ENCODE results near the gene HECTD4.

The HECTD4 gene

DNA sequence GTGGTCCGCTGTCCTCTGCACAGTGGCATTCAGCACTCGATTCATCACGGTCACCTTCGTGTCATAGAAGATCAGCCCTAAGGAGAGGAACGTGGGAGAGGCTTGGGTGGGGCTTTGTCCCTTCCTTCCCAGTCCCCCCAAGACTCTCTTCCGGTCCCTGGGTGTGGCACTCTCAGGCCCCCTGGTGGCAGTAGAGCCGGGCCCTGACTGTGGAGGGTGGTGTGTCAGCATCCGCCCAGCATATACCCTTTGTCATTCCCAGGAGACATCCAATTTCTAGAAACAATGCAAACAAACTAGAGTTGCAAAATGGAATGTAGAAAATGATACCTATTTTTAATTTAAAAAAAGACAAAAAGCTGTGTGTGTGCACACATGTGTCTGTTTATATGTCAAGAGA is 211.9 kb downstream of the HECTD4 start:
- DNase-seq (ENCODE audit: extremely low spot score), result peak; percentile 62
- ChIA-PET CTCF (interaction anchor here (0.7 to 1.0 kb wide), 2 partner anchors 18 to 218 kb away, joined by 3 read pairs; no protein-coding TSS in a partner anchor), POLR2A (no interaction called here)
- TF ChIP-seq, protein P1, sequence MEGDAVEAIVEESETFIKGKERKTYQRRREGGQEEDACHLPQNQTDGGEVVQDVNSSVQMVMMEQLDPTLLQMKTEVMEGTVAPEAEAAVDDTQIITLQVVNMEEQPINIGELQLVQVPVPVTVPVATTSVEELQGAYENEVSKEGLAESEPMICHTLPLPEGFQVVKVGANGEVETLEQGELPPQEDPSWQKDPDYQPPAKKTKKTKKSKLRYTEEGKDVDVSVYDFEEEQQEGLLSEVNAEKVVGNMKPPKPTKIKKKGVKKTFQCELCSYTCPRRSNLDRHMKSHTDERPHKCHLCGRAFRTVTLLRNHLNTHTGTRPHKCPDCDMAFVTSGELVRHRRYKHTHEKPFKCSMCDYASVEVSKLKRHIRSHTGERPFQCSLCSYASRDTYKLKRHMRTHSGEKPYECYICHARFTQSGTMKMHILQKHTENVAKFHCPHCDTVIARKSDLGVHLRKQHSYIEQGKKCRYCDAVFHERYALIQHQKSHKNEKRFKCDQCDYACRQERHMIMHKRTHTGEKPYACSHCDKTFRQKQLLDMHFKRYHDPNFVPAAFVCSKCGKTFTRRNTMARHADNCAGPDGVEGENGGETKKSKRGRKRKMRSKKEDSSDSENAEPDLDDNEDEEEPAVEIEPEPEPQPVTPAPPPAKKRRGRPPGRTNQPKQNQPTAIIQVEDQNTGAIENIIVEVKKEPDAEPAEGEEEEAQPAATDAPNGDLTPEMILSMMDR (IDR thresholded peaks at IDR 0.05; ENCODE audit: control extremely low read depth, extremely low read depth, low read depth, missing control alignments), result peak; percentile 37

DNA sequence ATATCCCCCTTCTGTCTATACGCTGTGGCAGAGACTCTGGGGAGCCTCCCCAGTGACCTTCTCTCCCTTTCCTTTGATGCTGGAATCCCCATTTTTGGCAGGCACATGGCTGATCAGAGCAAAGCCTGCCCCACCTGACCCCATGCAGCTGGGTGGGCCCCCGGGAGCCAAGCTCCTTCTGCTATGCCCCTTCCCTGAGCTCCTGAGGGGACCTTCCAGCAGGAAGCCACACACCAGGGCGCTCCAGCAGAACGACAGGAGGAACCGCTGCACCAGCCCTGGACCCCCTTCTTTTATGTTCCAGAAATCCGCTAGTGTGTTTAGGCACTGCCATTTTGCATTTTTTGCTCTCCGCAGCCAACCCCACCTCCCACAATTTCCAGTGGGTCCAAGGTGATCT is 212.3 kb downstream of the HECTD4 start:
- ChIA-PET CTCF (interaction anchor here (1.0 kb wide), 2 partner anchors 58 to 219 kb away, joined by 3 to 4 read pairs; no protein-coding TSS in a partner anchor), POLR2A (no interaction called here)
- TF ChIP-seq, protein P1 (IDR thresholded peaks at IDR 0.05; ENCODE audit: control extremely low read depth, extremely low read depth, low read depth, missing control alignments), result no peak
- DNase-seq (ENCODE audit: extremely low spot score), result no peak

DNA sequence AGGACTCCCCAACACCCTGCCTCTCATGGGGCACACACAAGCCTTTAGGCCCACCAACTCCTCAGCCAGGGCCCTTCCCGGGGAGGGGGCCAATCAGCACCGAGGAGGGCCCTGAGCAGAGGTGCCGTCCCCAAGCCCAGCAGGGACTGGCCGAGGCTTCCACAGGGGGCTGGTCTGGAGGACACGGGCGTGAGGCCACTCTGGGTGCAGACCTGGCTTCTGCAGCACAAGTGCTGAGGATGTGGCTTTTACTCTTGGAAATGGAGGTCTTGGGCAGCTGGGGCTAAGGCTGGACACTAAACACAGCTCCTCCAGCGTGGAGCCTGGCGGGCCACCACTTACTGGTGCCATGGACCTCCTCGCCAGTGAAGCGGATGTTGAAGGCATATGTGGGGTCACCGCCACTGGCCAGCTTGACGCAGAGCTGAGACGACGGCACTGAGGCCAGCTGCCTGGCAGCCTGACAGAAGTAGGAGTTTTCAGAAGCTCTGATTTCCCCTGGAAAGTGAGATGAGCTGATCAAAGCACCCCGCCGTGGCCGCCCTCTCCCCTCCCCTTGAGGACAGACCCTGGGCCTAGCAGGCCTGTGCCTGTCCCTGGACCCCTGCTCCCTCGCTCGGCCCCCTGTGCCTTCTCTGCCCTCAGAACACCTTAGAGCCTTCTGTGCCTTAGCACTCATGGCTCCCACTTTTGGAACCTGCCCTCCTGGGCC is 212.9 kb downstream of the HECTD4 start:
- ChIA-PET POLR2A (no interaction called here), CTCF (interaction anchor here (0.8 to 1.3 kb wide), 5 partner anchors 17 to 219 kb away, joined by 3 to 4 read pairs (median 4); no protein-coding TSS in a partner anchor)
- DNase-seq (ENCODE audit: extremely low spot score), result no peak
- TF ChIP-seq, protein P1 (IDR thresholded peaks at IDR 0.05; ENCODE audit: control extremely low read depth, extremely low read depth, low read depth, missing control alignments), result no peak

DNA sequence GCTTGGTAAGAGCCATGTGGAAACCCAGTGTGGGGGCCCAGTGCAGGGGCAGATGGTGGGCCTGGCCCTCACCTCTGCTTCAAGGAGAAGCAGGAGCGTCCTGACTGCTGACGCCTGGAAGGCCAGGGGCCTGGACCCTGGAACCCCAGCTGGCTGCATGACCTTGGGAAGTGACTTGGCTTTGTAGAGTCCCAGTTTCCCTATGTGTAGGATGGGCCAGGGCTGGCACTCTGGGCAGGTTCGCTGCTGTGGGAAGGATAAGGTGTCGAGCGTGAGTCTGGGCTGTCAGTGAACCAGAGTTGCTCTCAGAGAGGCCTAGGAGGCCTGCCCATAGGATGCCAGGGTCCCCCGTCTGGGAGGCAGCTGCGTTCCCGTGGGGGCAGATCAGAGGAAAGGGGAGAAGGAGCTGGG is 213.7 kb downstream of the HECTD4 start:
- ChIA-PET CTCF (interaction anchor here (1.2 to 1.3 kb wide), 2 partner anchors 17 to 92 kb away, joined by 4 read pairs; no protein-coding TSS in a partner anchor), POLR2A (no interaction called here)
- TF ChIP-seq, protein P1 (IDR thresholded peaks at IDR 0.05; ENCODE audit: control extremely low read depth, extremely low read depth, low read depth, missing control alignments), result no peak
- DNase-seq (ENCODE audit: extremely low spot score), result no peak

DNA sequence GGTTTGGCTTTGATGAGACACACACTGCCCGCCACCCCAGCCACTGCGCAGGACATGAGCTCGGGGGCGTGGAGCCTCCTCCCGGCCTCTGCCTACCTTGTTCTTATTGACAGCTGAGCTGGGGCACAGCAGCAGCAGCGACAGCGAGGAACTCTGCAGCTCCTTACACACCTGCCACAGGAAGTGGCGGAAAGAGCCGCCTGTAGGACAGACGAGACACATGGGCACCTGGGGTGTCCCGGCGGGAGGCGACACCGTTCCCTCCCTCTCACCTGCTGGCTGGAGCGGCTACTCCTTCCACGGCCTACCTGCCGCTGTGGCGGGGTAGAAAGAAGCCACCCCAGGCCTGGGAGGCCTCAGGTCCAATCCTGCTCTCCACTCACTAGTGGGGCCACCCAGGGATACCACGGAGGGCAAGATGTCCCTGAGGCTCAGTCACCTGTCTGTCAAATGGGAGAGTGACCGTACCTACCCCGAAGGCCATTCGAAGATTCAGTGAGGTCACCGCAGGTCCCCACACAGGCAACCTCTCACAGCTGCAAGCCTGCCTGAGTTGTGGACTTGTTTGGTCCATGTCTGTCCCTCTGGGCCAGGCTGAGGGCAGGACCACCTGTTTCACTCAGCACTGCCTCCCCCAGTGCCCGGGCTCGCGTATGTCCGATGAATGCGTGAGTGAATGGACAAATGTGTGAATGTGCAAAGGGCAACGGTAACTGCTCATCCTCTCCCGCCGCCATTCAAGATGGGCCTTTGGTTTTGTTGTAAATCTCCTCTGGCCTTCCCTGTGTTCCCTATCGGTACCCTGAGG is 214.3 kb downstream of the HECTD4 start:
- DNase-seq (ENCODE audit: extremely low spot score), result no peak
- TF ChIP-seq, protein P1 (IDR thresholded peaks at IDR 0.05; ENCODE audit: control extremely low read depth, extremely low read depth, low read depth, missing control alignments), result no peak
- CTCF ChIA-PET, result interaction anchor here (1.3 kb wide), 1 partner anchor 16 kb away, joined by 4 read pairs; no protein-coding TSS in a partner anchor
- POLR2A ChIA-PET, result no interaction called here

DNA sequence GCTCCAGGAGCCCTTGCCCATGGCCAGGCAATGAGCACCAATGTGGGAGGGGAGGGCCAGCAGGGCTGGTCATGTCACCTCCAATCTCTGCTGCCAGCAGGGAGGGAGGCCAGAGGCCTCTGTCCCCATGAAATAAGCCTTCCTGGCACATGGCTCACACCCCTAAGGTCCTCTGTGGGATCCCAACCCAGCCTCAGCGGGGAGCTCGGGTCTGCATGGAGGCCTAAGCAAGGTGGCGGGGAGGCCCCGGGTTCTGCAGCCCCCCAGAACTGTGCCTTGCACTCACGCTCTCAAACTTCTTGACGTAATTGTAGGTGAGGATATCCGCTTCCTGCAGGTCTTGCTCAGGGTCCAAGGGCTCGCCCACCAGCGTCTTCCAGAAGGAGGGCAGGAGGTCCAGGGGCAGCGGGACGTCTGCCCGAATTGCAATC is 215.2 kb downstream of the HECTD4 start:
- DNase-seq (ENCODE audit: extremely low spot score), result no peak
- TF ChIP-seq, protein P1 (IDR thresholded peaks at IDR 0.05; ENCODE audit: control extremely low read depth, extremely low read depth, low read depth, missing control alignments), result no peak
- ChIA-PET POLR2A (no interaction called here), CTCF (no interaction called here)
